Posterior cingulate gyrus (tissue), 11 donors: ENCODE data around the gene MICALL1.
A peak's percentile ranks its signal among the peaks of the same experiment; 100 is the strongest.
"Not testable (repeated sequence)": the region's sequence is repeated elsewhere in the genome, so short reads cannot be mapped to it uniquely, and the experiment has no call there.

Experiments used
- DNase-seq, 10 donors: peaks; one replicate each; pipeline versions ENCODE4 v3.0.0 to v3.0.0-alpha.2; 2020 to 2021; ENCODE audit warnings: mixed read lengths in 3 of 10
- intact Hi-C: fragments of 100-400 bp; cut with DNase I; formaldehyde crosslinking; loops from one replicate; pipeline ENCODE4 v1.15.1; 2023

Gene MICALL1

GRCh38 chr22:37952629-37953028, 46.5 kb downstream of the MICALL1 start:
- intact Hi-C loops: loop anchor here (10.0 kb wide), 1 partner anchor 48 kb away; the partner anchor contains the start of gene MICALL1
- not testable (repeated sequence) for DNase-seq

GRCh38 chr22:37953062-37953436, 47.0 kb downstream of the MICALL1 start:
- intact Hi-C loops: loop anchor here (10.0 kb wide), 1 partner anchor 48 kb away; the partner anchor contains the start of gene MICALL1
- no peak for DNase-seq

- intact Hi-C loops: loop anchor here (10.0 kb wide), 1 partner anchor 49 kb away; the partner anchor contains the start of gene MICALL1
- DNase-seq: peak; percentile 86 to 98 (median 93)
Measured at GRCh38 chr22:37953437-37954179, 47.5 kb downstream of the MICALL1 start, which contains the start of the genes C22orf23 and POLR2F. C22orf23 (minus strand) TSS chr22:37953601; CDS start chr22:37953149, 452 bp downstream. POLR2F (plus strand) TSS chr22:37953699; CDS start chr22:37953788, 89 bp downstream.

- intact Hi-C loops: loop anchor here (10.0 kb wide), 1 partner anchor 50 kb away; the partner anchor contains the start of gene MICALL1
Measured at GRCh38 chr22:37954686-37955085, 48.6 kb downstream of the MICALL1 start.

GRCh38 chr22:37955825-37956397, 49.8 kb downstream of the MICALL1 start:
- intact Hi-C loops: loop anchor here (10.0 kb wide), 1 partner anchor 51 kb away; the partner anchor contains the start of gene MICALL1
- not testable (repeated sequence) for DNase-seq

More at GRCh38 chr22:37954686-37955085, 48.6 kb downstream of the MICALL1 start:
- DNase-seq: no peak

- no peak for DNase-seq
- intact Hi-C loops: loop anchor here (10.0 kb wide), 1 partner anchor 52 kb away; the partner anchor contains the start of gene MICALL1
Measured at GRCh38 chr22:37957232-37957631, 51.1 kb downstream of the MICALL1 start.

GRCh38 chr22:37959231-37959825, 53.2 kb downstream of the MICALL1 start:
- no peak for DNase-seq
- intact Hi-C loops: loop anchor here (10.0 kb wide), 1 partner anchor 55 kb away; the partner anchor contains the start of gene MICALL1

GRCh38 chr22:37961062-37961461, 55.0 kb downstream of the MICALL1 start:
- intact Hi-C loops: loop anchor here (10.0 kb wide), 1 partner anchor 146 kb away; no protein-coding TSS in a partner anchor
- no peak for DNase-seq

GRCh38 chr22:37965940-37966664, 60.0 kb downstream of the MICALL1 start:
- intact Hi-C loops: loop anchor here (10.0 kb wide), 1 partner anchor 151 kb away; no protein-coding TSS in a partner anchor
- DNase-seq: no peak

GRCh38 chr22:37967147-37967546, 61.0 kb downstream of the MICALL1 start:
- intact Hi-C loops: loop anchor here (10.0 kb wide), 1 partner anchor 152 kb away; no protein-coding TSS in a partner anchor
- no peak for DNase-seq

GRCh38 chr22:37967637-37968451, 61.7 kb downstream of the MICALL1 start:
- DNase-seq: no peak
- intact Hi-C loops: loop anchor here (10.0 kb wide), 1 partner anchor 153 kb away; no protein-coding TSS in a partner anchor

GRCh38 chr22:37968452-37969251, 62.6 kb downstream of the MICALL1 start:
- intact Hi-C loops: loop anchor here (10.0 kb wide), 1 partner anchor 154 kb away; no protein-coding TSS in a partner anchor
- DNase-seq: peak in 8 of 10 donors; percentile 52 to 96 (median 68)

GRCh38 chr22:37970864-37971263, 64.8 kb downstream of the MICALL1 start:
- DNase-seq: no peak
- intact Hi-C loops: no loop called here

- intact Hi-C loops: no loop called here
- DNase-seq: no peak
Measured at GRCh38 chr22:37971475-37972434, 65.7 kb downstream of the MICALL1 start.

GRCh38 chr22:37972527-37972926, 66.4 kb downstream of the MICALL1 start:
- intact Hi-C loops: no loop called here
- peak in 1 of 10 donors; percentile 81 for DNase-seq

- intact Hi-C loops: no loop called here
- peak in 1 of 10 donors; percentile 68 for DNase-seq
Measured at GRCh38 chr22:37973271-37974170, 67.4 kb downstream of the MICALL1 start.
